Ishikawa (cell line): ENCODE results near the gene DCLRE1B.
A peak's percentile ranks its signal among the peaks of the same experiment; 100 is the strongest.

Experiments used
- CEBPB ChIP-seq: IDR thresholded peaks from 2 replicates; pipeline ENCODE4 v1.6.1; 2012
- CREB1 ChIP-seq: IDR thresholded peaks from 2 replicates; pipeline ENCODE4 v1.6.1; 2012; ENCODE audit warnings: low read depth
- EGR1 ChIP-seq: IDR thresholded peaks from 2 replicates; pipeline ENCODE4 v1.6.1; 2012
- EP300 ChIP-seq: IDR thresholded peaks from 2 replicates; pipeline ENCODE4 v1.6.1; 2012; ENCODE audit warnings: borderline replicate concordance
- FOXM1 ChIP-seq: IDR thresholded peaks from 2 replicates; pipeline ENCODE4 v1.6.1; 2012; ENCODE audit warnings: low read depth, borderline replicate concordance
- NFIC ChIP-seq: IDR thresholded peaks from 2 replicates; pipeline ENCODE4 v1.6.1; 2012
- RAD21 ChIP-seq: IDR thresholded peaks from 2 replicates; pipeline ENCODE4 v1.6.1; 2012; ENCODE audit warnings: low read depth
- TAF1 ChIP-seq: IDR thresholded peaks from 2 replicates; pipeline ENCODE4 v1.6.1; 2012; ENCODE audit warnings: low read depth, mild to moderate bottlenecking
- TCF12 ChIP-seq: IDR thresholded peaks from 2 replicates; pipeline ENCODE4 v1.6.1; 2012; ENCODE audit warnings: low read depth
- TEAD4 ChIP-seq: IDR thresholded peaks from 2 replicates; pipeline ENCODE4 v1.6.1; 2012
- YY1 ChIP-seq: IDR thresholded peaks from 2 replicates; pipeline ENCODE4 v1.6.1; 2012; ENCODE audit warnings: low read depth
- ZBTB7A ChIP-seq: IDR thresholded peaks from 2 replicates; pipeline ENCODE4 v1.6.1; 2012; ENCODE audit warnings: low read depth
- TF ChIP-seq, protein P1 (sequence below): IDR thresholded peaks from 2 replicates; pipeline ENCODE4 v1.6.1; 2012
- TF ChIP-seq, protein P2 (sequence below): IDR thresholded peaks from 2 replicates; pipeline ENCODE4 v1.6.1; 2012
- TF ChIP-seq, protein P3 (sequence below): IDR thresholded peaks from 2 replicates; pipeline ENCODE4 v1.6.1; 2012; ENCODE audit warnings: low read depth, mild to moderate bottlenecking

Gene DCLRE1B

DNA sequence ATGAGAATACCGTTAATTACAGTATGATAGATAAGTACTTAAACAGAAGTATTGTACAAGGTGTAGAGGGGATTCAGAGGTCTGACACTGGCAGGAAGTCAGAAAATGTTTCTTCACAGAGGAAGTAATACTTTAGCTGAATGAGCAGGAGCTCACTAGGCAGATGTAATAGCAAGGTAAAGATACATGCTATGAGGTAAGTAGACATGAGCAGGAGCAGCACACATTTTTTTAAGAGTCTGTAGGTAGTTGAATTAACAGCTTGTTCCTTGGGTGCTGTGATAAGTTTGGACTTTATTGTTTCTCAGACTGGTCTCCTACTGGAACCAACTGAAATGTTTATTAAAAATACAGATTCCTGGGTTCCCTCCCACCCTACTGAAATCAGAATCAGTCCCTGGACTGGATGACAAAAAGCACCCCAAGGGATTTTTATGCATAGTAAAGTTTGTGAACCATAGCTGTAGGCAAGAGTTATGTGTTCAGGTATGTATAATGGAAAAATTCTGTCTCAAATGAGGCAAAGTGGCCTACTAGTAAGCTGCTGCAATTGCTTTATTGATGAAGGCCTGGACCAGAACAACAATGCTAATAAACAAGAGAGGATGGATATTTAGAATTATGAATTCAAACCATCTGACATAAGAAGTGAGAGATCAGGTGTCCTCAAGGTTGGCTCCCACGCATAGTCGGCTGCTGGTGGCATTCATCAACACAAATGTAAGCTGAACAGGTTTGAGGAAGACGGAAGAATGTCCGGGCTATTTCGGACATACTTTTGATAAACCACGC is 1.4 kb upstream of the DCLRE1B start:
- no peak for TF ChIP-seq ZBTB7A
- TF ChIP-seq, protein P1, sequence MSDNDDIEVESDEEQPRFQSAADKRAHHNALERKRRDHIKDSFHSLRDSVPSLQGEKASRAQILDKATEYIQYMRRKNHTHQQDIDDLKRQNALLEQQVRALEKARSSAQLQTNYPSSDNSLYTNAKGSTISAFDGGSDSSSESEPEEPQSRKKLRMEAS: no peak
- no peak for TF ChIP-seq EGR1
- TF ChIP-seq TEAD4: no peak
- TF ChIP-seq, protein P2, sequence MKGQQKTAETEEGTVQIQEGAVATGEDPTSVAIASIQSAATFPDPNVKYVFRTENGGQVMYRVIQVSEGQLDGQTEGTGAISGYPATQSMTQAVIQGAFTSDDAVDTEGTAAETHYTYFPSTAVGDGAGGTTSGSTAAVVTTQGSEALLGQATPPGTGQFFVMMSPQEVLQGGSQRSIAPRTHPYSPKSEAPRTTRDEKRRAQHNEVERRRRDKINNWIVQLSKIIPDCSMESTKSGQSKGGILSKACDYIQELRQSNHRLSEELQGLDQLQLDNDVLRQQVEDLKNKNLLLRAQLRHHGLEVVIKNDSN: no peak
- no peak for TF ChIP-seq YY1
- TF ChIP-seq, protein P3, sequence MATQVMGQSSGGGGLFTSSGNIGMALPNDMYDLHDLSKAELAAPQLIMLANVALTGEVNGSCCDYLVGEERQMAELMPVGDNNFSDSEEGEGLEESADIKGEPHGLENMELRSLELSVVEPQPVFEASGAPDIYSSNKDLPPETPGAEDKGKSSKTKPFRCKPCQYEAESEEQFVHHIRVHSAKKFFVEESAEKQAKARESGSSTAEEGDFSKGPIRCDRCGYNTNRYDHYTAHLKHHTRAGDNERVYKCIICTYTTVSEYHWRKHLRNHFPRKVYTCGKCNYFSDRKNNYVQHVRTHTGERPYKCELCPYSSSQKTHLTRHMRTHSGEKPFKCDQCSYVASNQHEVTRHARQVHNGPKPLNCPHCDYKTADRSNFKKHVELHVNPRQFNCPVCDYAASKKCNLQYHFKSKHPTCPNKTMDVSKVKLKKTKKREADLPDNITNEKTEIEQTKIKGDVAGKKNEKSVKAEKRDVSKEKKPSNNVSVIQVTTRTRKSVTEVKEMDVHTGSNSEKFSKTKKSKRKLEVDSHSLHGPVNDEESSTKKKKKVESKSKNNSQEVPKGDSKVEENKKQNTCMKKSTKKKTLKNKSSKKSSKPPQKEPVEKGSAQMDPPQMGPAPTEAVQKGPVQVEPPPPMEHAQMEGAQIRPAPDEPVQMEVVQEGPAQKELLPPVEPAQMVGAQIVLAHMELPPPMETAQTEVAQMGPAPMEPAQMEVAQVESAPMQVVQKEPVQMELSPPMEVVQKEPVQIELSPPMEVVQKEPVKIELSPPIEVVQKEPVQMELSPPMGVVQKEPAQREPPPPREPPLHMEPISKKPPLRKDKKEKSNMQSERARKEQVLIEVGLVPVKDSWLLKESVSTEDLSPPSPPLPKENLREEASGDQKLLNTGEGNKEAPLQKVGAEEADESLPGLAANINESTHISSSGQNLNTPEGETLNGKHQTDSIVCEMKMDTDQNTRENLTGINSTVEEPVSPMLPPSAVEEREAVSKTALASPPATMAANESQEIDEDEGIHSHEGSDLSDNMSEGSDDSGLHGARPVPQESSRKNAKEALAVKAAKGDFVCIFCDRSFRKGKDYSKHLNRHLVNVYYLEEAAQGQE: no peak
- TF ChIP-seq TCF12: no peak
- no peak for TF ChIP-seq CEBPB
- no peak for TF ChIP-seq CREB1
- TF ChIP-seq EP300: no peak
- TF ChIP-seq NFIC: no peak
- no peak for TF ChIP-seq TAF1
- no peak for TF ChIP-seq RAD21
- no peak for TF ChIP-seq FOXM1

DNA sequence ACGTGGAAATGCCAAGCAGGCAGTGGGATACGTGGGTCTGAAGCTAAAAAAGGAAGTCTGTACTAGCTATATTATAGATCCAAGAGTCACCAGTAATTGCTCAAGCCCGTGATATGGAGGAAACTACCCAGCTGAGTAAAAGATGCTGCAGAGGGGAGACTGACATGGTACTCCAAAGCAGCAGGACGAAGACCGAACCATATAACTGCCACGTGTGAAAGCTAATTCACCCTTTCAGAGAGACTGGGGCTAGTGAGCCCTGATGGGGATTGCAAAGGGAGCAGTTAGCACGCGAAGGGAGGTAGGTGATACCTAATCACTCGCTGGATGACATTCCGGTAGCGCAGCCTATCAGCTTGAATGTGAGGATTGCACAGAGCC is 843 bp upstream of the DCLRE1B start:
- TF ChIP-seq, protein P1: no peak; the same call in 1 of the 2 replicates
- TF ChIP-seq NFIC (no peak), YY1 (no peak), CEBPB (no peak), TAF1 (no peak), TEAD4 (no peak), RAD21 (no peak), EGR1 (no peak), ZBTB7A (no peak), CREB1 (no peak), EP300 (no peak), FOXM1 (no peak), TCF12 (no peak)
- TF ChIP-seq, protein P2: no peak
- TF ChIP-seq, protein P3: no peak

DNA sequence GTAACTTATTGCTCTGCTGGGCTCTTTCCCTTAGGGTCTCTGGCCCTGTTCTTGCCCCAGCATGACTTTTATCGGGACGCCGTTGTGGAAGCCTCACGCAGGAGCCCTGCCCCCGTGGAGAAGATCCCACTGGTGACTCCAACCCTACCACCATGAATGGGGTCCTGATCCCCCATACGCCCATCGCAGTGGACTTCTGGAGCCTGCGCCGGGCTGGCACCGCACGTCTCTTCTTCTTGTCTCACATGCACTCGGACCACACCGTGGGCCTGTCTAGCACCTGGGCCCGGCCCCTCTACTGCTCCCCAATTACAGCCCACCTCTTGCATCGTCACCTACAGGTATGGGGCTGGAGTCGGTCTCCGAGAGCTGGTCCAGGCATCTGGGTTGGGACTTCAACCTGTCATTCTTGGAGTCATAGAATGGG is 322 bp downstream of the DCLRE1B start:
- TF ChIP-seq ZBTB7A (peak; percentile 54; the same call in 1 of the 2 replicates), CEBPB (no peak)

DNA sequence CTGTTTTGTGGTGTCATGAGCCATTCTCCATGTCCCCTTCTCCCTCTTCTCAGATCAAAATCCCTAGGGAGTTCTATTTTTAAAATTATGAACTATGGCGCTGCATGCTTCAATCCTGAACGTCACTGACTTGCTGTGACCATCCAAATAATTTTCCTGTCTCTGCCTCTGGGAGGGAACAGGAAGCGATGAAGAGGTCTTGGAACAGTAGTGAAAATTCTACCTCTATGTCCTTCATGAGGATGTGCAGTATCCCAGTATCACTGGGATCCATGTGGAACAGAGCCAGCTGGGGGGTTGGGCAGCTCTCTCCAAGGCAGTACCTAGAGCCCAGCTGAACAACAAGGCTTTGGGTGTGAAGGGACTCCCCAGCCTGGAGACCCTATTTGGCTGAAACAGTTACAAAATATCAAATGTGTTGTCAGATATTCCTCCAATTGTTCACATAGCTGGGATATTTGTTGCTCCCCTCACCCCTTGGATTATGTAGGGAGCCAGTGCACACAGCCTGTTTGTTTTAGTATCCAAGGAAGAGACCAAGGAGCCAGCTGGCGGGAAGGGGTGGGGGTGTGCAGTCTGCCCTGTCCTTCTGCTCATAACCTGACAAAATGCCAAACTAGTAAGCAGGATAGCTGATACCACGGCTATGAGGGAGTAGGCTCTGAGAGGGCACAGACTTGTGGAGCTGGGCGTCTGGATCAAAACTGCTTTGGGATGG is 7.6 kb downstream of the DCLRE1B start:
- TF ChIP-seq, protein P2: no peak
- TF ChIP-seq EGR1: no peak
- no peak for TF ChIP-seq RAD21
- TF ChIP-seq ZBTB7A: no peak
- TF ChIP-seq TEAD4: no peak
- no peak for TF ChIP-seq YY1
- TF ChIP-seq TCF12: no peak
- TF ChIP-seq CEBPB: no peak
- TF ChIP-seq CREB1: no peak

DNA sequence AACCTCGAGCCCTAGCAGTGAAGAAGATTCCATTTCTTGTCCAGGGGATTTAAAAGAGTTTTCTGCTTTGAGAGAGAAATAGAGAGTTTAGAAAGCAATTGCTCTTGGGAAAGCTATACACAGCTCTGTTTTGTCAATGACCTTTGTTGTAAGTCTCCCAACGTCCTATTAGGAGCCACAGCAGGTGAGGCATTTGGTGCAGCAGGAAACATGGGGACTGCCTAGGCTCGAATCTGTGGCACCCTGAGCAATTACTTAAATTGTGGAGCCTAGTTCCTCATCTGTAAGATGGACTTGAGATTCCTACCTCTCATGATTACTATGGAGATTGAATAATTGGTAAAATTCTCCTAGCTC is 8.2 kb downstream of the DCLRE1B start:
- TF ChIP-seq NFIC: no peak
- TF ChIP-seq TAF1: no peak
- TF ChIP-seq, protein P3: no peak
- no peak for TF ChIP-seq EGR1
